GM19193 (cell line): Measurements from ENCODE around the gene CXCL5.

ENCODE experiments used
- POLR2A ChIP-seq: IDR thresholded peaks from 4 replicates; pipeline ENCODE4 v1.6.1; 2011; ENCODE audit not compliant: insufficient read depth, insufficient read length; ENCODE audit errors: extremely low read depth

The CXCL5 gene

GRCh38 chr4:73998040-73999011, at the start of gene CXCL5:
CXCL5 (minus strand) TSS chr4:73998677; CDS start chr4:73998581, 96 bp downstream.
- TF ChIP-seq POLR2A, result no peak

- no peak for TF ChIP-seq POLR2A
Observed at GRCh38 chr4:74047152-74047551, 48.7 kb upstream of the CXCL5 start.

- TF ChIP-seq POLR2A, result no peak
Observed at GRCh38 chr4:74045772-74046171, 47.3 kb upstream of the CXCL5 start.

- TF ChIP-seq POLR2A, result no peak
Observed at GRCh38 chr4:74045247-74045646, 46.8 kb upstream of the CXCL5 start.

- TF ChIP-seq POLR2A, result no peak
Observed at GRCh38 chr4:74044677-74045076, 46.2 kb upstream of the CXCL5 start.

GRCh38 chr4:74042681-74043080, 44.2 kb upstream of the CXCL5 start:
- no peak for TF ChIP-seq POLR2A

- no peak for TF ChIP-seq POLR2A
Observed at GRCh38 chr4:74041418-74041817, 42.9 kb upstream of the CXCL5 start.

- TF ChIP-seq POLR2A, result no peak
Observed at GRCh38 chr4:74039315-74039763, 40.9 kb upstream of the CXCL5 start.

GRCh38 chr4:74038425-74039314, 40.2 kb upstream of the CXCL5 start, which contains the start of gene CXCL3:
CXCL3 (minus strand) TSS chr4:74038689; CDS start chr4:74038611, 78 bp downstream.
- no peak for TF ChIP-seq POLR2A

- no peak for TF ChIP-seq POLR2A
Observed at GRCh38 chr4:74038086-74038424, 39.6 kb upstream of the CXCL5 start.

GRCh38 chr4:74037076-74037955, 38.8 kb upstream of the CXCL5 start:
- TF ChIP-seq POLR2A, result no peak

- TF ChIP-seq POLR2A, result no peak
Observed at GRCh38 chr4:74033739-74034138, 35.3 kb upstream of the CXCL5 start.

GRCh38 chr4:74032064-74032463, 33.6 kb upstream of the CXCL5 start:
- no peak for TF ChIP-seq POLR2A

GRCh38 chr4:74031576-74031975, 33.1 kb upstream of the CXCL5 start:
- no peak for TF ChIP-seq POLR2A
